K562 (cell line): ENCODE data around the gene CDCP2. TPM values are rescaled to one million over a fixed set of nuclear protein-coding genes. Genes with fewer than 3 reads are reported as not detected.

Experiments
- ARID4B ChIP-seq: sonication (generic); formaldehyde crosslinking; IDR thresholded peaks from 2 replicates; pipeline ENCODE4 v1.8.0; 2022; ENCODE audit warnings: mild to moderate bottlenecking, missing genetic modification reagents
- BCLAF1 ChIP-seq, 2 experiments: fragments of 450-650 bp in 1 of 2; IDR thresholded peaks; 2 replicates each; pipeline ENCODE4 v1.6.1; 2011 to 2017; ENCODE audit warnings: low read depth in 2 of 2, antibody characterized with exemption in 1 of 2, borderline replicate concordance in 1 of 2, low read length in 1 of 2, mild to moderate bottlenecking in 1 of 2, mixed read lengths in 1 of 2; ENCODE audit not compliant: control insufficient read depth in 1 of 2
- DPF2 ChIP-seq: fragments of 450-650 bp; IDR thresholded peaks from 2 replicates; pipeline ENCODE4 v1.6.1; 2016
- ELK1 ChIP-seq: sonication (generic); formaldehyde crosslinking; IDR thresholded peaks from 2 replicates; pipeline ENCODE4 v1.8.1; 2022; ENCODE audit warnings: missing genetic modification reagents
- MAX ChIP-seq: sonication (generic); formaldehyde crosslinking; IDR thresholded peaks from 2 replicates; pipeline ENCODE4 v1.9.0; 2022; ENCODE audit warnings: mild to moderate bottlenecking, missing genetic modification reagents
- MCM5 ChIP-seq: fragments of 450-650 bp; IDR thresholded peaks from 2 replicates; pipeline ENCODE4 v1.6.1; 2016; ENCODE audit warnings: low read depth
- MIER1 ChIP-seq: fragments of 450-650 bp; IDR thresholded peaks from 2 replicates; pipeline ENCODE4 v1.6.1; 2016; ENCODE audit warnings: antibody characterized with exemption, mild to moderate bottlenecking, low read depth
- MYBL2 ChIP-seq, 2 experiments: fragments of 450-650 bp in 1 of 2; sonication (generic) in 1 of 2; formaldehyde crosslinking in 1 of 2; IDR thresholded peaks; 2 replicates each; pipeline versions ENCODE4 v1.6.1 to v1.8.1; 2017 to 2022; ENCODE audit warnings: borderline replicate concordance in 1 of 2, inconsistent platforms in 1 of 2, low read depth in 1 of 2, mild to moderate bottlenecking in 1 of 2, missing genetic modification reagents in 1 of 2, moderate library complexity in 1 of 2
- NRF1 ChIP-seq, 2 experiments: fragments of 450-650 bp; IDR thresholded peaks in 1 of 2; conservative IDR thresholded peaks in 1 of 2; 2 replicates each; pipeline ENCODE4 v1.6.1; 2014; ENCODE audit warnings: mild to moderate bottlenecking in 2 of 2
- STAG1 ChIP-seq: sonication (generic); formaldehyde crosslinking; IDR thresholded peaks from 2 replicates; pipeline ENCODE4 v1.5.0; 2020; ENCODE audit warnings: missing genetic modification reagents, borderline replicate concordance
- ZNF57 ChIP-seq: fragments of 450-650 bp; formaldehyde crosslinking; IDR thresholded peaks from 2 replicates; pipeline ENCODE4 v1.4.0; 2020; ENCODE audit warnings: mild to moderate bottlenecking, moderate library complexity
- ZNF764 ChIP-seq: fragments of 250-450 bp; sonication (Bioruptor Pico); IDR thresholded peaks from 2 replicates; pipeline ENCODE4 v1.4.0; 2020; ENCODE audit warnings: low read depth, mild to moderate bottlenecking, moderate library complexity
- polyA plus RNA-seq, 8 experiments: library from polyadenylated mRNA; depleted of rRNA in 4 of 8; stranded (reverse) in 5 of 8; unstranded in 3 of 8; fragments of >200 nt; fragmentation: Nextera tagmentation in 2 of 8; fragmentation: Illumina TruSeq in 1 of 8; extraction: Ambion mirVana in 2 of 8; extraction: Trizol in 1 of 8; gene quantifications; 2 replicates each; pipeline versions ENCODE4 v1.2.1 to v1.2.3, GENCODE V29; 2011 to 2014; ENCODE audit warnings: inconsistent platforms in 1 of 8, missing spikeins in 1 of 8
- total RNA-seq, 7 experiments: library from RNA; depleted of rRNA in 6 of 7; stranded (reverse); fragments of >200 nt in 6 of 7; fragmentation: Illumina TruSeq in 2 of 7; extraction: Trizol in 2 of 7; gene quantifications; 2 replicates each; pipeline versions ENCODE4 v1.2.1 to v1.2.3, GENCODE V29; 2011 to 2021; ENCODE audit warnings: low replicate concordance in 1 of 7

CDCP2 gene
- total and polyA plus RNA-seq, 9 of the 15 experiments (the other 6 are each of a cell fraction or from before 2014, with no cell fraction given), result not detected

- no peak for TF ChIP-seq ARID4B
- no peak for TF ChIP-seq MYBL2 (IDR thresholded peaks at IDR 0.05; ENCODE audit: low read depth)
- no peak for TF ChIP-seq MYBL2 (CRISPR knock-in tag; IDR thresholded peaks at IDR 0.05; ENCODE audit: borderline replicate concordance)
- no peak for TF ChIP-seq BCLAF1 (IDR thresholded peaks at IDR 0.05; ENCODE audit: borderline replicate concordance in 1 of 2, control insufficient read depth in 1 of 2, low read depth in 2 of 2, low read length in 1 of 2)
- no peak for TF ChIP-seq MIER1
- peak; percentile 55; the same call in 1 of the 2 replicates for TF ChIP-seq MAX (CRISPR knock-in tag)
- TF ChIP-seq ZNF764 (CRISPR knock-in tag), result no peak
- no peak for TF ChIP-seq ZNF57 (CRISPR knock-in tag)
- no peak for TF ChIP-seq MCM5
- TF ChIP-seq STAG1 (CRISPR knock-in tag), result peak; percentile 72; the same call in 1 of the 2 replicates
- TF ChIP-seq DPF2, result 0 out of 2 replicates have a peak, but pooled peaks have one; percentile 24
- TF ChIP-seq ELK1 (CRISPR knock-in tag), result no peak
- TF ChIP-seq NRF1 (conservative IDR thresholded peaks at IDR 0.05 in 1 of 2, IDR thresholded peaks at IDR 0.05 in 1 of 2), result peak in 1 of 2 experiments; percentile 17; a peak in 1 of 4 replicates
Observed at GRCh38 chr1:54121482-54122134, 31.2 kb downstream of the CDCP2 start (continued).
